Measurements from ENCODE around the gene KDM4C. TPM values are rescaled to one million over a fixed set of nuclear protein-coding genes. Genes with fewer than 3 reads are reported as not detected.
"Not testable (repeated sequence)": the region's sequence is repeated elsewhere in the genome, so short reads cannot be mapped to it uniquely, and the experiment has no call there.

The KDM4C gene
- total RNA-seq, 1 experiment from 2014 or later = 11.9 TPM

- no peak for DNase-seq (ENCODE audit: low spot score)
Observed at GRCh38 chr9:7169717-7170389, 412.1 kb downstream of the KDM4C start.

DNA sequence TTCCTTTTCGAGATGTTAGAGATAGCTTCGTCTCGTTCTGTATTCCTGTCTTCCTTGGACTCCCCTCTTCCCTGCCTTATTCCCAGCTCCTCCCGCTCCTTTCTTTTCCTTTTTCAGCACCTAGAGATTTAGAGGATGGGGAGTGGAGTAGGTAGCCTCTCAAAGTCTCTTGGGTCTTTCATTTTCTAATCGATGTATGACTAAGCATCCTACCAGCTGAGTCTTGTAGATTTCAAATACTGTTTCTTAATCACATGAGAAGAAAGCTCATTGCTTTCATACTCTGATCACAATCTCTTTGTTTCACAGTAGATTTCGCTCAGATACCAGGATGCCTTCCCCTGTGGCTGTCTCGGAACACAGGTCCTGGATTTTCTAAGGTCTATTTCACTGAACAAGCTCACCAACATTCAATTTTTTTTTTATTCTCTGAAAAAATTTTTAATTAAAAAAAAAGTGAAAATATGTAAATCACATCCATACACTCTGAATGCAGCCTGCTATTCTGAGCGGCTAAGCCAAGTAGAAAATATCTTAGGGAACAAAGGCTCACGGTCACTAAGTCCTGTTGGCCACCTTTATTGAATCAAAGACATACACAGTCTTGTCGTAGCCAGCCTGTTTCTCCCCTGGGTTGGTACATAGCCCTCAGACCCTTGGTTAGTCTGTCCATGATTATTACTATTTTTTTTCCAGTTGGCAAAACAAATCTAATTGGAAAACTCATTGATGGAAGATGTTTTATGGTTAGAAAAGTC is 413.8 kb downstream of the KDM4C start:
- no peak for DNase-seq (ENCODE audit: low spot score)

GRCh38 chr9:7172154-7173115 is 414.7 kb downstream of the KDM4C start:
- DNase-seq (ENCODE audit: low spot score) = no peak

- no peak for DNase-seq (ENCODE audit: low spot score)
Observed at GRCh38 chr9:7173139-7173538, 415.4 kb downstream of the KDM4C start.

GRCh38 chr9:7174301-7174700 is 416.5 kb downstream of the KDM4C start:
- no peak for DNase-seq (ENCODE audit: low spot score)

- DNase-seq (ENCODE audit: low spot score) = no peak
Observed at GRCh38 chr9:7174884-7175283, 417.1 kb downstream of the KDM4C start.

DNA sequence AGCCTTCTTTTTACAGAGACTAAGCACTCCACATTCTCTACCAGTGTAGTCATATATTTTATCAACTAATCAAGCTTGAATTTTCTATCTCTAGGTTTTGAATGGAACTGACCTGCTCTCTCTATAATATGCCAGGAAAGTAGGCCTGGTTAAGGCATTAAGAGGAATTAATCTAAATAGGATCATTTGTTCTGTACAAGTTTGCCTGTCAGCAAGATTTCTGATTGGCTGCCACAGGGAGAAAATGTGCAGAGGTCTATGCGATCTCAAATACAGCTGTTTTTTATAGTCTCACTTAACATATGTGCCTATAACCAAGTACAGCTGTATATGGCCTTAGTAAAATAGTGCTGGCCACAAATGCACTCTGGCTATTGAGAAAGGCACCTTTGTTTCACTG is 418.8 kb downstream of the KDM4C start:
- DNase-seq (ENCODE audit: low spot score) = no peak

- no peak for DNase-seq (ENCODE audit: low spot score)
Observed at GRCh38 chr9:7177383-7177782, 419.6 kb downstream of the KDM4C start.

- no peak for DNase-seq (ENCODE audit: low spot score)
Observed at GRCh38 chr9:7178729-7179128, 421.0 kb downstream of the KDM4C start.

DNA sequence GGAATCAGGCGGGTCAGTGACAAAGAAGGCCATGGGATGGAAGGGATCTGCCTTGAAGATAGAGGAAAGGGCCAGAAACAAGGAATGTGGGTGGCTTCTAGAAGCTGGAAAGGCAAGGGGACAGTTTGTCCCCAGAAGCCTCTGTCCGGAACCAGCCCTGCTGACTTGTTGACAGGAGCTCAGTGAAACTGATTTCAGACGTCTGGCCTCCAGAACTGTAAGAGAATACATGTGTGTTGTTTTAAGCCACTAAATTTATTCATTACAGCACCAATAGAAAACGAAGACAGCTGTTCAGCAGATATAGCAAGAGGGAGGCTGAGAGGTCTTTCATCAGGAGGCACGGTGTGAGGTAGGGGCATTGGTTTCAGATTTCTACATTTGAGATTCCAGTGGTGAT is 422.5 kb downstream of the KDM4C start:
- no peak for DNase-seq (ENCODE audit: low spot score)

DNA sequence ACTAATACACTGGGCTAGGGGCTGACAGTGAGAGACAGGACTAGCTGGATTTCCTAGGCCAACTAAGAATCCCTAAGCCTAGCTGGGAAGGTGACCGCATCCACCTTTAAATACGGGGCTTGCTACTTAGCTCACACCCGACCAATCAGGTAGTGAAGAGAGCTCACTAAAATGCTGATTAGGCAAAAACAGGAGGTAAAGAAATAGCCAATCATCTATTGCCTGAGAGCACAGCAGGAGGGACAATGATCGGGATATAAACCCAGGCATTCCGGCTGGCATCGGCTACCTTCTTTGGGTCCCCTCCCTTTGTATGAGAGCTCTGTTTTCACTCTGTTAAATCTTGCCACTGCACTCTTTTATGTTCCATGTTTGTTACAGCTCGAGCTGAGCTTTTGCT is 425.4 kb downstream of the KDM4C start:
- DNase-seq (ENCODE audit: low spot score) = not testable (repeated sequence)

DNA sequence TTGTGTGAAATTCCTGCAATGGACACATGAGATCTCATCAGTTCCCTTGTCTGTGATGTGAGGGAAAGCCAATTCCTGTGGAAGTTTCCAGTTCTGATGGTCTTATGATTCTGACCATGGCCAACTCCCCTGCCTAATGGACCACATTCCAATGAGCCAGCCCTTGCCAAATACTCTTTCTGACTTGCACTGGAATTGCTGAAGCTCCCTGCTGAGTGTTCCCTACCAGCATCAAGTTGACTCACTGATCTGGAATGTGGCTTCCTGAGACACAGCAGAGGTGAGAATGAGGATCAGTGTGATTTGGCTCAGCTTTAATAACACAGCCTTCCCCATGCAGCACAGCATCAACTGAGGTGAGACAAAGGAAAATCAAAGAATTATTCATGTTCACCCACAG is 427.8 kb downstream of the KDM4C start:
- DNase-seq (ENCODE audit: low spot score) = peak; percentile 85

DNA sequence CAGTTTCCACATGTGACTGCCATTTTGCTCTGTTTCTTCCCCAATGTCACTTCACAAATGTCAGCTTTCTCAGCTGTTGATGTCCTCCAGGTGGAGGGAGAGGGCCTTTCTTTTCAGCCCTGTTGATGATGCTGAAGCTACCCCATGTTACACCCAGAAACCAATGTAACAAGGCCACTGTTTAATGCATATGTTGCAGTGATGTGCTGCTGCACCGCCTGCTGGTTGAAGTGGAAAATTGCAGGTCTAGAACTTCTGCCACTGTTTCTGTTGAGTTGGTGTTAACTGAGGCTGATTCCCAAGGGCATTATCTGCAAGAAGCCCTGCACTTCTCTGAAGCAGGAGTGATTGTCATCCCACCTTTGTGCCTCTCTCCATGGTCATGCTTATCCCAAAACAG is 428.4 kb downstream of the KDM4C start:
- DNase-seq (ENCODE audit: low spot score) = no peak

DNA sequence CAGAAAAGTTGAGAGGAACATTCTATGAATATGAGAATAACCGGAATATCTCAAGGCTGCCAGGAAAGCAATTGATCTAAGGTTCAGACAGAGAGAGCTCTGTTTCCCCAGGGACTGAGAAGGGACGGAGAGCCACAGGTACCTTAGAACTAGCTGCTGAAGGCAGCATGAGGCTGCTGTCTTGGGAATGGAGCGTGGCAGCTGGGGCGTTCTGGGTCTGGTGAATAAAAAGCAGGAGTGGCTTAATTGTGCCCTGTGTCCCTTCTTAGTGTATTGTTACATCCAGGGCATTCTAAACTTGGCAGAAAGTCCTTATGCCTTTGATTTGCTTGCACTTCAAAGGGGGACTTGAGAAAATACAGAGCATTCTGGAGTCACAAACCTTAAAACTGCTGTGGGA is 434.5 kb downstream of the KDM4C start:
- DNase-seq (ENCODE audit: low spot score) = no peak

DNA sequence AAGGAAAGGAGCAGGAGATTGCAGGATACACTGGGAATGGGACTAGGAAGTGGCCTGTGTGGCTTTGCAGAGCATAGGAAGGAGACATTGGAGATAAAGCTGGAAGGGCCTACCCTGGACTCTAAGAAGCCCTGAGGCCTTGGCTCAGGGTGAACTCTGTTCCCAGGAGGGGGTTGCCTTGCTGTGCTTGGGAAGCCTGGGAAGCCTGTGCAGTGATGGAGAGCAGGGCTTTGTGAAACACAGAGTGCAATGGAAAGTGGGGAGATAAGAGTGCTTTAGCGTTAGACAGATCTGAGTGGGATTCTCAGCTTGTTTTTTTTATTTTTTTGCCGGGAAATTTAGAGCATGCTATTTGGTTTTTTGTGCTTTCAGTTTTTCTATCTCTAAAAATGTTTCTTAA is 437.8 kb downstream of the KDM4C start:
- no peak for DNase-seq (ENCODE audit: low spot score)

GRCh38 chr9:7196467-7196866 is 438.7 kb downstream of the KDM4C start:
- DNase-seq (ENCODE audit: low spot score) = no peak

- no peak for DNase-seq (ENCODE audit: low spot score)
Observed at GRCh38 chr9:7201196-7201595, 443.4 kb downstream of the KDM4C start.

DNA sequence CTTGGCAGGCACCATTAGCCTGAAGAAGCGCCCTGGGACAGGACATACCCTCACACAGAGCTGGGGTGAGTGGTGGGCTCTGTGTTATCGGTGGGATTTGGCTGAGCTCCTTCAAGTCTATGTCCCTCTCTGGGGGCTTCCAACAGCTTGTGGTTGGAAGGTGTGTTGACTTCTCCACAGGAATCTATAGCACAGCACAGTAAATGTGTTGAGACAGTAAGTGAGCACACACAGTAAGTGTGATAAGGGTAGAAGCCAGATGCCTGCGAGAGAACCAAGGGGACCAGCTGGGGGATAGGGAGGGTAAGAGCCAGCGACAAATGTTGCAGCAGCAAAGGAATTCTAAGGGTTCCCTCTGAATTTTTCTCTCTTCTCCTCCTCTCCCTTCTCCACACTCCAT is 448.0 kb downstream of the KDM4C start:
- no peak for DNase-seq (ENCODE audit: low spot score)

DNA sequence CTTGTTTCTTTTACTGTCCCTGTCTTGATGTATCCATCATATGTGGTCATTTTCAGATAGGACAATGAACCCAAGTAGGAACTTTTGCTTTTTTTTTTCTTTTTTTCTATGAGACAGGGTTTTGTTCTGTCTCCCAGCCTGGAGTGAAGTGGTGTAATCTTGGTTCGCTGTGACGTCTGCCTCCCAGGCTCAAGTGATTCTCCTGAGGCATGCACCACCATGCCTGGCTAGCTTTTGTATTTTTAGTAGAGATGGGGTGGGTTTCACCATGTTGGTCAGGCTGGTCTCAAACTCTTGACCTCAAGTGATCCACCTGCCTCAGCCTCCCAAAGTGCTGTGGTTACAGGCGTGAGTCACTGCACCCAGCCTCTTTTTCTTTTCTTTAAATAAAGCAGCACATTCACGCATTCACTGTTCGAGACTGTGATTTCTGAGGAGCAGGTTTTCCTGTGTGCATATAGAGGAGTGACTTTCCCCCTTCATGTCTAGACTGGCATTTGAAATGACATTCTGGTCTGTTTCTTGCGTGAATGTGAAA is 448.5 kb downstream of the KDM4C start:
- no peak for DNase-seq (ENCODE audit: low spot score)

DNA sequence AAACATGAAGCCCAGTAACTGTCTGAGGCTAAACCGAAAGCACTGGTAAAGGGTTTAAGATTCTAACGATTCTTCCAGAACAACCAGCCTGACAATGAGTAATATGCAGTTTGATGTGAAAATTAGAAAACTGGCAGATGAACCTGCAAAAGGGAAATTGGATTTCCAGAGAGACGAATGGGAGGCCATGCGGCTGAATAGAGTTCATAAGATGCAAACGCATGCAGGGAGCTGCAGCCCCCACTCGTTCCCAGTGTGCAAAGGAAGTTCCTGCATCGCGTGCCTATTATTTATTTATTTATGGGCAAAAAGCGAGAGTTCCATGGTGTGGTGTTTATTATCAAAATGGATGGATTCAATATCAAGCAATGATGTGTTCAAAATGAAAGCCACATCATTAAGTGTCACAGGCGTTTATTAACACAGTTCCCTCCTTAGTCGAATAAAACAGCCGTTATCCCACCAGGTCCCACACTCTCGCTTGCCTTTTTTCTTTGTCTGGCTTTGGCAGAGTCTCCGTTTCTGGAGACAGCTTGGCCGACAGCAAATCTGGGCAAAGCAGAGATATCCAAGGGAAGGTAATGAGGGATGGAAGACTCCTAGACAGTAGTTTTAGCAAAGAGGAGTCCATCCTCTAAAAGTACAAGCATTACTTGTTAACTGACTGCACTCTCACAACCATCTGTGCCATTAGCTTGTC is 451.4 kb downstream of the KDM4C start:
- DNase-seq (ENCODE audit: low spot score) = no peak

DNA sequence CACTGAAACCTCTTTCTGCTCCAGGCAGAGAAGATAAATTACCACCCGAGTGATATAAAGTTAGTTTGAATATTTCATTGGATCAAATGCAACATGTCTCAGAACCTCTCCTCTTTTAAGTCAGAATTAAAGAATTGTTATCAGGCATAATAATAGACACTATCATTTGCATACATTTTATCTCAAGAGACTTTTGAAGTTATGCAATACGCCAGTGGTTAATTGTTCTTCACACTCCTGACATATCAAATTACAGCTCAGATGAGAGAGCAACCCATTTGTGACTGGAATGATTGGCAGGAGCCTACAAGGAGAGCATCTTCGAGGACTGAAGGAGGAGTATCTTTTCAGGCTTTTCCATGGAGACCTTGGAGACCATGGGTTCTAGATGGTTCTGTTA is 452.2 kb downstream of the KDM4C start:
- DNase-seq (ENCODE audit: low spot score) = no peak
